Stimulated activated naive CD8-positive, alpha-beta T cell treated with anti-CD3 and anti-CD28 coated beads, Interleukin-15, amount 100 ng/mL, for 72 hours (primary cell): ENCODE data around the gene MACF1.

ENCODE experiments used
- ATAC-seq: fragments of 150-1000 bp; cut with Tn5 transposase; 2 replicates; pipeline ENCODE4 v1.10.0; 2021; ENCODE audit warnings: mild to moderate bottlenecking, moderate library complexity
- DNase-seq, 2 donors: peaks; one replicate each; pipeline ENCODE4 v3.0.0; 2021 to 2022
- H3K27ac Mint-ChIP-seq, 2 donors: one replicate each; pipeline ENCODE4 v1.8.0; 2022; ENCODE audit warnings: mild to moderate bottlenecking in 2 of 2, mixed read lengths in 2 of 2, moderate library complexity in 2 of 2
- H3K27me3 Mint-ChIP-seq: one replicate; pipeline ENCODE4 v1.8.0; 2022; ENCODE audit warnings: mixed read lengths
- H3K4me1 Mint-ChIP-seq: one replicate; pipeline ENCODE4 v1.8.0; 2022; ENCODE audit warnings: mild to moderate bottlenecking, mixed read lengths
- H3K4me3 Mint-ChIP-seq, 2 donors: one replicate each; pipeline ENCODE4 v1.8.0; 2022; ENCODE audit warnings: mild to moderate bottlenecking in 2 of 2, mixed read lengths in 2 of 2, moderate library complexity in 1 of 2
- H3K9me3 Mint-ChIP-seq, 2 donors: one replicate each; pipeline ENCODE4 v1.8.0; 2022; ENCODE audit warnings: mixed read lengths in 2 of 2

MACF1 gene

DNA sequence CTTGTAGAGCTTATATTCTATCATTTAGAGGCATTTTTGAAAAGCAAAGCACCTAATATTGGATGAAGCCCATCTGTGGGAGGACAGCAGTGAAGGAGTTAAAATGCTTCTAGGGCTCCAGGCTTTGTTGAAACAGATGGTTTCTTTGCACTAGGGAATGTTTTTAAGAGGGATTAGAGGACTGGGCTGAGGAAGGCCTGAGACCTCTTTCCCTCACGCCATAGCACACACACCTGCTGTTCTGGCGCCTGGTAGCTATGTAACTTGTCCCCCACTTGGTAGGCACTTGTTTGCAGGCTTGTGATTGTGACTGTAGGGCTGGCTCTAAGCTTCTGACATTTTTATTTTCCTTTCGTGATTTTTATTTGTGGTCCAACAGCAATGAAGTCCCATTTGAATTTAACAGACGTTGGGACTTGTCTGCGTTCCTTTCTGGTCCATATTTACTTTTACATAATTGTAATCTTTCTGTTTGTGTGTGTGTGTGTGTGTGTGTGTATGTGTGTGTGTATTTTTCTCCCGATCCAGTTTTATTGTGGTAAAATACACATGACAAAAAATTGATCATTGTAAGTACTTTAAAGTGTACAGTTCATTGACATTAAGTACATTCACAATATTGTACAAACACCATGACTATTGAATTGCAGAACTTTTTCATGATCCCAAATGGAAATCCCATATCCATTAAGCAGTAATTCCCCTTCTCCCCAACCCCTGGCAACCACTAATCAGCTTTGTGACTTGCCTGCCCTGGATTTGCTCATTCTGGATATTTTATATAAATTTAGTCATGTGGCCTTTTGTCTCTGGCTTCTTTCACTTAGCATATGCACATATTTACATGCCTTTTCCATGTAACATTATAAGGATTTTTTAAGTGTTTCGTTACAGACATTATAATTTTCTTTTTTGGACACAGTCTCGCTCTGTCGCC lies 33.5 kb upstream of the MACF1 start:
- Mint-ChIP-seq H3K4me3 (no peak overlapping the region), H3K27ac (peak overlapping the region in 1 of 2 donors; percentile 2)

DNA sequence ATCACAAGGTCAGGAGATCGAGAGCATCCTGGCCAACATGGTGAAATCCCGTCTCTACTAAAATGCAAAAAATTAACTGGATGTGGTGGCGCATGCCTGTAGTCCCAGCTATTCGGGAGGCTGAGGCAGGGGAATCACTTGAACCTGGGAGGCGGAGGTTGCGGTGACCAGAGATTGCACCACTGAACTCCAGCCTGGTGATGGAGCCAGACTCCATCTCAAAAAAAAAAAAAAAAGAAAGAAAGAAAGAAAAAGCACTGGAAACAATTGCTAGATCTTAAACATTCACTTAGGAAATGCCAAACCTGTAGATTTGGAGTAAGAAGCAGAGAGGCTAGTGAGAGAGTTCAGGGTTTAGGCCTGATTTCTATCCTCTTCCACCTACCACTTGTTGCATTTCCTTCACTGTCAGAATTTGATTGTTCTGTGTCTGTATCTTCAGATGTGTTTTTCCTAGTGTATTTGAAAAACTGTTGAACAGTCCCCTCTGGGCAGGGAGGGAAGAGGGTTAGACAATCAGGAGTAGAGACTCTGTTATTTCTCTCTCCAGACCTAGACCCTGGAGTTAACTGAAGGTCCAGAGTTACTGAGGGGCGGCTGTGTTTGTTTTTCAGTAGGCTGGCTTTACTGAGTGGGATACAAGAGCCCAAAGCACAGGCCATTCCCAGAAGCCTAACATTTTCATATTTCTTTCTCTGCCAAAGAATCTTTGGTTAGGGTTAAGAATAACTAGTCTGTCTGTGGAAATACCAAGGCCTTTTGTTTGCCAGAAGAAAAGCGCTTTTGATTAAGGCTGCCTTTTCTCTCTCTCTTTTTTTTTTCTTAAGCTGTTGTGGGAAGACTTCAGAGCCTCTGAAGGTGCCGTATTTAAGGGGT lies 31.1 kb upstream of the MACF1 start:
- ATAC-seq (no peak), DNase-seq (no peak)
- H3K4me1 Mint-ChIP-seq = no peaks in the 10 kb centered on the region
- peaks cover under 1% of the 10 kb centered on the region for H3K27me3 Mint-ChIP-seq
- H3K9me3 Mint-ChIP-seq = no peaks in the 10 kb centered on the region
- H3K27ac Mint-ChIP-seq = no peak overlapping the region
- H3K4me3 Mint-ChIP-seq = no peak overlapping the region

More for the DNA sequence above, 33.5 kb upstream of the MACF1 start:
- no peak for ATAC-seq
- Mint-ChIP-seq H3K27me3 (peaks cover 6% of the 10 kb centered on the region), H3K9me3 (no peaks in the 10 kb centered on the region), H3K4me1 (peaks cover 1% of the 10 kb centered on the region)
- no peak for DNase-seq

DNA sequence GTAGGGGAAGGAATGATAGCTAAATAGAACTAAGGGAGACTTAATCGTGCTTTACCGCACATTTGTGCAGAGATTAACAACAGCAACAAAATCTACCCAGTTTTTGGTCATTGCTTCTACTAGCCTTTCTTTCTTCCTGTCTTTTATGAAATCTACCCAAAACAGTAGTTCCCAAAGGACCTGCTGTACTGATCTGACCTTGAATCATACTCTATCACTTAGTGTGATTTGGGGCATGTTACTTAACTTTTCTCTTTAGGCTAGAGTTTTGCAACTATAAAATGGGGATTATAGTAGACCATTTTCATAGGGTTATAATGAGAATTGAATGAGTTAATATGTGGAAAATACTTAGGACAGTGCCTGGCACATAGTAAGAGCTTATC lies 30.5 kb upstream of the MACF1 start:
- DNase-seq (no peak), ATAC-seq (no peak)
- H3K9me3 Mint-ChIP-seq = no peaks in the 10 kb centered on the region
- no peak overlapping the region for H3K27ac Mint-ChIP-seq
- H3K4me3 Mint-ChIP-seq = no peak overlapping the region
- H3K27me3 Mint-ChIP-seq = no peaks in the 10 kb centered on the region
- H3K4me1 Mint-ChIP-seq = no peaks in the 10 kb centered on the region

DNA sequence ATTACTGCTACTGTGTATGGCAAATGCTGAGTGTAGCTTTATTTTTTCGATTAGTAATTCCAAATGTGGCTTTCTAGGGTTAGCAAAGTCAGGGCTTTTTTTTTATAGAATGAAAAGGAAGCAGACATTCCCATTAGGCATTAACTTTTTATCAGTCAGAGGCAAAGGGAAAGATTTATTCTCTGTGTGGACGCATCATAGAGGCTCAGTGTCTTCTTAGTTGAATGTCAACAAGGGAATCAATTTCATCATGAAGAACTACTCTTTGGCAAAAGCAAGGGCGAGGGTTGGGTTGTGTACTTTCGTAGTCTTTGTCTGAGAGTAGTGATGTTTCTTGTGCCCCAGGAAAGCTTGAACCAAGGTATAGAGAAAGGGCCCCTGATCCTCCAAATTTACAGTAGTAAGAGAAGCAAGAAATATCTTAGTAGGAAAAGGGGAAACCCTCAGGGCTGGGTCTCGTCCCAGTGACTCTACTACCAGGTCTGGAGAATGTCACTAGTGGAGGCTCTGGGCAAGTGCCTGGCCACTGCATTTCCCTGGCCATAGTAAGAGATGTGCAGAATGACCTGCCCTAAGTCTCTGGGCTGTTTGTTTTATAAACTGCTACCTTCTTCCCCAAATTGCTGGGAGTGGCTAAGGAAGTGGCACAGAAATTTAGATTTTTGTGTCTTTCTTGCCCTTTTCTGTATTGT lies 30.0 kb upstream of the MACF1 start:
- ATAC-seq = no peak
- no peak for DNase-seq
- H3K4me1 Mint-ChIP-seq = no peaks in the 10 kb centered on the region

DNA sequence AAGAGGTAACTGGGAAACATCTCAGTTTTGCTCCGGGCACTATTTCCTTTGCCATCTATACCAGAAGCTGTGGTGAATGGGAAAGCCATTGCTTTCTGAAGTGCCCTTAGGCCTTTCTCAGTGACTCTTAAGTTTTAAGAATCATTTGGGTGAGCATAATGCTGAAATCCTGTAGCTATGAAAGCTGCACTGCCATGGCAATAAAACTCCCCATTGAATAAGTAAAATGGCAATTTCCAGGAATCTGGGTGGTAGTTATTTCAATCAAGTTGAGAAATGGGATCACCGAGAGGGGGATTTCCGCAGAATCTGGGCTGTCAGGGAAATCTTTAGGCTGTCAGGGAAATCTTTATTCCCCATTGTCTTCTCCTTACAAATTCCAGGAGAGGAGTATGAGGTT lies 26.8 kb upstream of the MACF1 start:
- Mint-ChIP-seq H3K27ac (no peak overlapping the region), H3K4me3 (no peak overlapping the region)

More for the DNA sequence above, 30.0 kb upstream of the MACF1 start:
- Mint-ChIP-seq H3K9me3 (no peaks in the 10 kb centered on the region), H3K27ac (no peak overlapping the region), H3K4me3 (no peak overlapping the region), H3K27me3 (no peaks in the 10 kb centered on the region)

DNA sequence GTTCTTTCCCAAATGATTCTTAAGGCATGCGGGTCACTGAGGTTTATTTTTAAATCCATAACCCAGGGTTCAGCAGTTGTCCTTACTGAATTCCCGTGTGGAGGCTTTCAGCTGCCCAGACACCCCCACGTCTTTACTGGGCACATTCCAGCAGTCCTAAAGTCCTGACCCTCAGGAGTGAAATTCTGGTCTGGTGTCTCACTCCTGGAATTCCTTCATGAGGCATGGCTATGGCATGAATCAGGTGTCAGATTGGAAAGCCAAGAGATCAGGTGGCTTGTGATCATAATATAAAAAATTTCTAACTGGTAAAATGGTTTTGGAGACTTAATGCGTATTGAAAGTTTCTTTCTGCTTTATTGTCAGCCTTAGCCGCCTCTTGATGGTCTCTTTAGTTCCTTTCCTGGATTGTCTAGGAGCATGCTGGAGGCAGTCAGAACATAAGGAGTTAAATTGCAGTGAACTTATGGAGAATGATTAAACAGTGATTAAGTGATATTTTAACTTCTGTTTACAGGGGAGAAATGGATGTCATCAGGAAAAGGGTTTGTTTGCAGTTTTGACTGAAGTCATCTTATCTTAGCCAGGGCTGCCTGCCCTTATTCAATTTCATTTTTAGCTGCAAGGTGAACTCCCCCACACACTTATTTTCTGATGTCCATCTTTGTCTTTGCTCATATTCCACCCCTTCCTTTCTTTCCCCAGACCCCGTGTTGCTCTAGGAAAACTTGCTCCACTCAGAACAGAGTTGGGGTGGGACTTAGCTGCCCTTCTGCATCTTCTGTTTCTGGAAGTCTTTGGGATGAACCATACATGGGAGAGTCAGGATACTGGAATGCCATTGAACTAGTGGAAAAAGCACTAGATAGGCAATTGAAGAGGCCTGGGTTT lies 25.7 kb upstream of the MACF1 start:
- DNase-seq (no peak), ATAC-seq (no peak)
- no peak overlapping the region for H3K4me3 Mint-ChIP-seq
- peak overlapping the region; percentile 11 to 48 for H3K27ac Mint-ChIP-seq
- no peaks in the 10 kb centered on the region for H3K27me3 Mint-ChIP-seq
- H3K9me3 Mint-ChIP-seq = no peaks in the 10 kb centered on the region
- H3K4me1 Mint-ChIP-seq = peaks cover 11% of the 10 kb centered on the region

More for the DNA sequence above, 26.8 kb upstream of the MACF1 start:
- Mint-ChIP-seq H3K27me3 (no peaks in the 10 kb centered on the region), H3K4me1 (peaks cover under 1% of the 10 kb centered on the region), H3K9me3 (no peaks in the 10 kb centered on the region)
- no peak for DNase-seq
- ATAC-seq = no peak

DNA sequence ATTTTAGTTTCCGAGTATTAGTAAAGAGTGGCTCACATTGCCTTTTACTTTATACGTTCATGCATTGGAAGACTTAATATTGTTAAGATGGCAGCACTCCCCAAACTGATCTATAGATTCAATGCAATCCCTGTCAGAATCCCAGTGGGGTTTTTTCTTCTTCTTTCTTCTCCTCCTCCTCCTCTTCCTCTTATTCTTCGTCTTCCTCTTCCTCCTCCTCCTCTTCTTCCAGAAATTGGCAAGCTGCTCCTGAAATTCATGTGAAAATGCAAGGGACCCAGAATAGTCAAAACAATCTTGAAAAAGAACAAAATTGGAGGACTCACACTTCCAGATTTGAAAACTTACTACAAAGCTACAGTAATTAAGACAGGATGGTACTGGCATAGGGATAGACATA lies 23.2 kb upstream of the MACF1 start:
- Mint-ChIP-seq H3K9me3 (no peaks in the 10 kb centered on the region), H3K4me3 (no peak overlapping the region), H3K27me3 (no peaks in the 10 kb centered on the region), H3K4me1 (peaks cover 36% of the 10 kb centered on the region), H3K27ac (peak overlapping the region in 1 of 2 donors; percentile 1)
- no peak for ATAC-seq
- DNase-seq = no peak

DNA sequence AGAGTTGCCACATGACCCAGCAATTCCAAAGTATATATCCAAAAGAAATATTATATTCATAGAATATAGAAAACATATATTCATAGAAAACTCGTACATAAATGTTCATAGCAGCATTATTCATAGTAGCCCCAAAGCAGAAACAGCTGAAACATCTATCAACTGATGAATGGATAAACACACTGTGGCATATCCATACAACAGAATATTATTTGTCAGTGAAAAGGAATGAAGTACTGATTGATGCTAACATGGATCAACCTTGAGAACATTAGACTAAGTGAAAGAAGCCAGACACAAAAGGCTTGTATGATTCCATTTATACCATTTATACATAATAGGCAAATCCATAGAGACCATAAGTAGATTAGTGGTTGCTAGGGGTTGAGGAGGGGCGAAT lies 21.7 kb upstream of the MACF1 start:
- Mint-ChIP-seq H3K4me1 (peaks cover 51% of the 10 kb centered on the region), H3K4me3 (no peak overlapping the region), H3K9me3 (no peaks in the 10 kb centered on the region), H3K27ac (no peak overlapping the region), H3K27me3 (no peaks in the 10 kb centered on the region)
- ATAC-seq (no peak), DNase-seq (no peak)

DNA sequence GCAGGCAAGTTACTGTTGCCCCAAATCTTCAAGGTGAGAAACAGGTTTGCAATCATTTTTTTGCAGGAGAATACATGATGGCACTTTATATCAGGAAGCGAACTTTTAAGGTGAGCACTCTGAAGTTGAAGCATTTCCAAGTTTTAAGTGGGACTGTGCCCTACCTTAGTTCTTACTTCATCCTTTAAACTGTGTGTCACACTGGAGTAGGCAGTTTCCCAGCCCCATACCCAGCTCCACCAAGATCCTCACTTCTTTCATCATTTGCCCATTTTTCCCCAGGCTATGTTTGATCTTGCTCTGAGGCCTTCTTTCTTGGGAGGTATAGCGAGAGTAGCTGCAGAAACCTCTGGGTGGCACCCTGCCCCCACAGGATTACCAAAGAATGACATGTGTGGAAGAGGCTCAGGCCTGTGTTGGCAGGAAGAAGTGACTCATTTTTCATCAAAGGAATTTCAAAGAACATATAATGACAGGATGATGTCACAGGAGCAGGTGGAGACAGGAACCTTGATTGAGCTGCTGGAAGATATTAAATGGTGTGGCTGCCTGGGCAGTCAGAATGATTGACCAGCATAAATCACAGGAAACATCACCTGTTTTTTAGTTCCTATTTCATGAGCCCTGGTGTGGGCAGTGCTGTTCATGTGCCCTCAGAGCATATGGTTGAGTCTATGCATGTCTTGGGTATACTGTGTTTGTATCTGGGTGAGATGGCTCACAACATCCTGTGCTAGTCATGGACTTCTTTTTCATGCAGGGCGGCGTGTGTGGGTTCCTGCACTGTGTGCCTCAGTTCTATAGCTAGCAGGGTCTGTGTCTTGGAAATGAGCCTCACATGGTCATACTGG lies 20.8 kb upstream of the MACF1 start:
- no peaks in the 10 kb centered on the region for H3K9me3 Mint-ChIP-seq

DNA sequence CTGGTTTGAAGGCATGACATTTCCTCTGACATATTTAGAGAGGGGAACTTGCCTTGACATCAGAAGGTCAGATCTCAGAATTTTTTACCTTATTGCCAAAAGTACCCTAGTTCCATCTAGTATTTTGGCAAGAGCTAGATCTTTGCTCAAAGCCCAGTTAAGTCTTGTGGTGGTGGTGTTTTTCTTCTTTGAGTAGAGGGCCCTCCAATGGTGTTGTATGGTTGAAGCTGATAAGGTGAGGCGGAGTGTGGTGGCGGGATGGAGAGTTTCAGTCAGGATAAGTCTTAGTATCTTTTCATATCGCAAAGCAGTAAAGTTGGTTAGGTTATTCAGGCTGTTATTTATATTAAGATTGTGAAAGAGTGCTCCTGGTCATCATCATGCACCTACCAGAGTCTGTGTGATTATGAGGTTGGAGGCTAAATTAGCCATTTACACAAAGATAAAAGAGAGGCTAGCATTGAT lies 20.1 kb upstream of the MACF1 start:
- H3K4me1 Mint-ChIP-seq = peaks cover 63% of the 10 kb centered on the region
- DNase-seq = no peak
- H3K9me3 Mint-ChIP-seq = no peaks in the 10 kb centered on the region
- no peak for ATAC-seq
- H3K27me3 Mint-ChIP-seq = no peaks in the 10 kb centered on the region
- H3K27ac Mint-ChIP-seq = peak overlapping the region; percentile 92 to 93
- peak overlapping the region; percentile 72 to 73 for H3K4me3 Mint-ChIP-seq

More for the DNA sequence above, 20.8 kb upstream of the MACF1 start:
- H3K4me1 Mint-ChIP-seq = peaks cover 56% of the 10 kb centered on the region
- no peaks in the 10 kb centered on the region for H3K27me3 Mint-ChIP-seq
- peak; percentile 90 for ATAC-seq
- H3K4me3 Mint-ChIP-seq = peak overlapping the region; percentile 72 to 73
- H3K27ac Mint-ChIP-seq = peak overlapping the region; percentile 92 to 93
- DNase-seq = peak; percentile 65 to 84

DNA sequence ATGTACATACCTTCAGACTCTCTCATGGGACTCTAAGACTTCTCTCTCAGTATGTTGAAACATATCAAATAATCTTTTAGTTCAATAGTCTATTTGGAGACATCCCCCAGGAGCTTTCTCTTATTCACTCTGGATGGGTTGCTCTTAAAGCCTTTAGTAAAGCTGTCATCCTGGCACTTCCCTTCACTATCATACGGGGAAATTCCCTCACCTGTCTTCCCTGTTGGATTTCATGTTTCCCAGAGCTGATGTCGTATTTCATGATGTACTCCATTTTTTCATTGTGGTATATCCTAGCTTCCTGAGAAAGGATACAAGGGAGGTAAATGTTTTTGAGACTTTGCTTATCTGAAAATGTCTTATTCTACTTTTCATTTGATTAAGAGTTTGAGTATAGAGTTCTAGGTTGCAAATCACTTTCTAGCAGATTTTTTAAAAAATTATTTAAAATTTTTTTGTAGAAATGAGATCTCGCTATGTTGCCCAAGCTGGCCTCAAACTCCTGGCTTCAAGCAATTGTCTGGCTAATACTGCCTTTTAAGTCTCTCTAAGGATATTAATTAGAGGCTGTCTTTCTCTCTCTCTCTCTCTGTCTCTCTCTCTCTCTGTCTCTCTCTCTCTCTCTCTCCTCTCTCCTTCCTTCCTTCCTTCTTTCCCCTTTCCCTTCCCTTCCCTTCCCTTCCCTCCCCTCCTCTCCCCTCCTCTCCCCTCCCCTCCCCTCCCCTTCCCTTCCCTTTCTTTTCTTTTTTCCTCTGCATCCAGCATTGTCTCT lies 17.0 kb upstream of the MACF1 start:
- Mint-ChIP-seq H3K27ac (peak overlapping the region; percentile 57 to 97), H3K9me3 (no peaks in the 10 kb centered on the region), H3K4me3 (peak overlapping the region in 1 of 2 donors; percentile 9), H3K4me1 (peaks cover 91% of the 10 kb centered on the region), H3K27me3 (no peaks in the 10 kb centered on the region)
- ATAC-seq (no peak), DNase-seq (no peak)

DNA sequence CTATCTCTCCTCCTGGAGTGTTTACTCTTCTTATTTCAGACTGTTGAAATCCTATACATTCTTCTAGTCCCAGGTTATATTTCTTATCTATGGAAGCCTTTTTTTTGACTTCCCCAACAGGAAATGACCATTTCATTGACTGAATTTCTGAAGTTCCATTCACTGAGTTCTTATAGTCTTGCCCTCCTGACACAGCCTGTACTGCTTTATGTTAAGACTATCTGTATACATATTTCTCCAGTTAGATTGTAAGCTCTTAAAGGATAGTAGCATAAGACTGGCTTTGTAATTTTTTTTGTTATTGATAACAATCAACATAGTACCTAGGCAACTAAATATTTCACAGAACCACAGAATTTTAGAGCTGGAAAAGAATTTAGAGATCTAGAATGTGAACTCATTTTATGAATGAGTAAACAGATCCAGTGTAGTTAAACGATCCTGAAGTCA lies 14.9 kb upstream of the MACF1 start:
- peak overlapping the region; percentile 88 to 93 for H3K27ac Mint-ChIP-seq
- H3K4me3 Mint-ChIP-seq = peak overlapping the region; percentile 12 to 64
- no peak for ATAC-seq
- peaks cover 93% of the 10 kb centered on the region for H3K4me1 Mint-ChIP-seq
- DNase-seq = no peak
- no peaks in the 10 kb centered on the region for H3K9me3 Mint-ChIP-seq
- H3K27me3 Mint-ChIP-seq = no peaks in the 10 kb centered on the region

DNA sequence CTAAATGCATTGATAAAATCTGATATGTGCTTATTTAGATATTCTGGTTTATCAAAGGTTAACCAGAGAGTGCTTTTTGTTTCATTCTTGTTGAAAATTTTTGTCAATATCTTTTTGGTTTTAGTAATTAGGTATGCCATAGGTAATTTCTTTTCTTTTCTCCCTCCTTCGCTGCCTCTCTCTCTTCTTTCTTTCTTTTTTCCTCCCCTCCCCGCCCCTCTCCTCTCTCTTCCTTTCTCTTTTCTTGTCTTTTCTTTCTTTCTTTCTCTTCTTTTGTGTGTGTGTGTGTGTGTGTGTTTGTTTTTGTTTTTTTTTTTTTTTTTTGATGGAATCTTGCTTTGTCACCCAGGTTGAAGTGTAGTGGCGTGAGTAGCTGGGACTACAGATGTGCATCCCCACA lies 14.4 kb upstream of the MACF1 start:
- H3K27ac Mint-ChIP-seq = peak overlapping the region; percentile 88 to 96
- H3K27me3 Mint-ChIP-seq = no peaks in the 10 kb centered on the region
- peaks cover 93% of the 10 kb centered on the region for H3K4me1 Mint-ChIP-seq
- ATAC-seq (no peak), DNase-seq (no peak)
- H3K4me3 Mint-ChIP-seq = peak overlapping the region; percentile 56 to 61
- H3K9me3 Mint-ChIP-seq = no peaks in the 10 kb centered on the region
